GM21515 (cell line): ENCODE results near the gene TIMM17B.
"Not testable (repeated sequence)": the region's sequence is repeated elsewhere in the genome, so short reads cannot be mapped to it uniquely, and the experiment has no call there.

Experiments
- ATAC-seq: cut with Tn5 transposase; IDR thresholded peaks from one replicate; pipeline ENCODE4 v1.9.1; 2021; ENCODE audit not compliant: unreplicated experiment

The TIMM17B gene

GRCh38 chrX:48897157-48897624, 377 bp downstream of the TIMM17B start:
- peak; percentile 22 for ATAC-seq

DNA sequence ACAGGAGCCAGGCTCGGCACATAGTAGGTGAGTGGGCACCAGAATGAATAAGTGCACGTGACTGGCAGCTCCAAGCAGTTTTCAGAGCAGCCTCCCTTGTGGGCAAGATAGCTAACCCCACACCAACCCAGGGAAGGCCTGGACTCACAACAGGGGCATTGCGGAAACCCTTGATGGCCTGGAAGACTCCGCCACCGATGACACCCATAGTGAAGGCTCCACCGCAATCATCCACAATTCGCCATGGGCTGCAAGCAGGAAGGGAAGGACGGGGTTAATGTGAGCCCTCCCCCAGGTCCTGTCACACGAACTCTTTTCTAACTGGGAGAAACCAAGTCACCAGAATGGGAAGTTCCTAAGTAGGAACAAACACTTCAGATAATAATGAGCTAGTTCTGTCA, 957 bp downstream of the TIMM17B start:
- no peak for ATAC-seq

- ATAC-seq = no peak
Measured at GRCh38 chrX:48894891-48895290, 2.7 kb downstream of the TIMM17B start.

- ATAC-seq = no peak
Measured at GRCh38 chrX:48893556-48894348, 3.8 kb downstream of the TIMM17B start.

GRCh38 chrX:48892896-48893295, 4.7 kb downstream of the TIMM17B start:
- ATAC-seq = no peak

GRCh38 chrX:48891402-48892288, 5.9 kb downstream of the TIMM17B start:
- ATAC-seq = peak; percentile 84

- peak; percentile 40 for ATAC-seq
Measured at GRCh38 chrX:48890934-48891401, 6.6 kb downstream of the TIMM17B start.

- ATAC-seq = no peak
Measured at GRCh38 chrX:48890296-48890925, 7.2 kb downstream of the TIMM17B start.

DNA sequence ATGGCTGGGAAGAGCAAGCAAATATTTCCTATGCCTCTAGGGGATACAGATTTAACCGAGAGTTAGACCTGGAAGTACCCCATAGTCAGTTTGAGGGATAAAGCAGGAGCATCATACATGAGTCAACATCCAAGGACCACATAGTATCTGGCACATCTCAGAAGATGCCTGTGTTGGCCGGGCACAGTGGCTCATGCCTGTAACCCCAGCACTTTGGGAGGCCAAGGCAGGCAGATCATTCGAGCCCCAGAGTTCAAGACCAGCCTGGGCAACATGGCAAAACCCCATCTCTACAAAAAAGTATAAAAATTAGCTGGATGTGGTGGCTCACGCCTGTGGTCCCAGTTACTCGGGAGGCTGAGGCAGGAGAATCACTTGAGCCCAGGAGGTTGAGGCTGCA, 11.0 kb downstream of the TIMM17B start:
- ATAC-seq = not testable (repeated sequence)

- no peak for ATAC-seq
Measured at GRCh38 chrX:48883729-48884128, 13.8 kb downstream of the TIMM17B start.

DNA sequence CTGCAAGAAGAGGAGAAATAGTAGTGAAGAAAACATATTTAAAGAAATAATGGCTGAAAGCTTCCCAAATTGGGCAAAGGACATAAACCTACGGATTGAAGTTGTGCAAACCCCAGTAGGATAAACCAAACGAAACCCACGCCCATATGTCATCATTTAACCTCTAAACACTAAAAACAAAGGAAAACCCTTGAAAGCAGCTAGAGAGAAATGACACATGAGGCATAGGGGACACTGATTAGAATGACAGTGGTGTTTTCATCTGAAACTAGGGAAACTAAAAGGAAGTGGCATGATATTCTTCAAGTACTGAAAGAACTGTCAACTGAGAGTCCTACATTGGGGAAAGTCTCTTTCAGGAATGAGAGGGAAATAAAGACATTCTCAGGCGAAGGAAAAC, 20.6 kb downstream of the TIMM17B start:
- ATAC-seq = not testable (repeated sequence)

DNA sequence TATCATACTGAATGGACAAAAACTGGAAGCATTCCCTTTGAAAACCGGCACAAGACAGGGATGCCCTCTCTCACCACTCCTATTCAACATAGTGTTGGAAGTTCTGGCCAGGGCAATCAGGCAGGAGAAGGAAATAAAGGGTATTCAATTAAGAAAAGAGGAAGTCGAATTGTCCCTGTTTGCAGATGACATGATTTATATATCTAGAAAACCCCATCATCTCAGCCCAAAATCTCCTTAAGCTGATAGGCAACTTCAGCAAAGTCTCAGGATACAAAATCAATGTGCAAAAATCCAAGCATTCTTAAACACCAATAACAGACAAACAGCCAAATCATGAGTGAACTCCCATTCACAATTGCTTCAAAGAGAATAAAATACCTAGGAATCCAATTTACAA, 25.6 kb downstream of the TIMM17B start:
- not testable (repeated sequence) for ATAC-seq

DNA sequence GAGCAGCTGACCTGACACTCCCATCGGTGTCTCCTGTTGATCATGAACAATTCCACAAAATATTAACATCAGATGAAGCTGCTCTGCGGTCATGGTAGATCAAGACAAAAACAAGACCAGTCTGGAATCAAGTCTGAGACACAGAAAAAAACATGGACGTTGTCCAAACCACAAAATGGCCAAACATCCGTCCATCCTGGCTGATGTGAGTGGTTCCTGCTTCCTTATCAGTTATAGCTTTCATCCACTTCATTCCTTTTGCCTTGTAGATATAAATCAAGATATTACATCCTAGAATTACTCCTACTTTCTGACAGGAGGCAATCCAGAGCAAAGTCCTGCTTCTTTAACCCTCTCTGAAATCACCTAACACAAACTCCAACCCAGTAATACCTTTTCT, 33.4 kb downstream of the TIMM17B start:
- no peak for ATAC-seq

GRCh38 chrX:48854898-48855297, 42.7 kb downstream of the TIMM17B start:
- ATAC-seq = no peak

DNA sequence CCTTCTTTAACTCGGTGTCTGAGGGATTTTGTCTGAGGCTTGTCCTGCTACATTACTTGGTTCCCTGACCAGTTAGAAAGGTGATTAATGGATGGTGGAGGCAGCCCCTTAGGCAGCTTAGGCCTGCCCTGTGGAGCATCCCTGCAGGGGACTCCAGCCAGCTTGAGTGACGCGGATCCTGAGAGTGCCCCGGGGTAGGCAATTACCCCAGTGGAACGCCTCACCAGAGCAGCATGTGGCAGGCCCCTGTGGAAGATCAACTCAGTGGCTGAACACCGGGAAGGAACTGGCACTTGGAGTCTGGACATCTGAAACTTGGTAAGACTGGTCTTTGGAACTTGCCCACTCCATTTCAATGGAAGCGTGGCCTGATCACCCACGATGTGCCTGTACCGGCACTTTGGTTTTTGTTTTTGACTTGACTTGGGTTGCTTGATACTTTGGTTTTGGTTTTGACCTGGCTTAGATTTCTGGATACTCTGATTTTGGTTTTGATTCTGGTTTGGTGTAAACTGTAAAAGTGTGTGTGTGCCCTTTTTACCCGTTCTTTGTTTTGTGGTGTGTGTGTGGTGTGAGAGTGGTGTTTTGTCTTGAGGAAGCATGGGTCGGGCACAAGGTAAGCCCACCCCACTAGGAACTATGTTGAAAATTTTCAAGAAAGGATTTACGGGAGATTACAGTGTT, 43.3 kb downstream of the TIMM17B start:
- not testable (repeated sequence) for ATAC-seq

DNA sequence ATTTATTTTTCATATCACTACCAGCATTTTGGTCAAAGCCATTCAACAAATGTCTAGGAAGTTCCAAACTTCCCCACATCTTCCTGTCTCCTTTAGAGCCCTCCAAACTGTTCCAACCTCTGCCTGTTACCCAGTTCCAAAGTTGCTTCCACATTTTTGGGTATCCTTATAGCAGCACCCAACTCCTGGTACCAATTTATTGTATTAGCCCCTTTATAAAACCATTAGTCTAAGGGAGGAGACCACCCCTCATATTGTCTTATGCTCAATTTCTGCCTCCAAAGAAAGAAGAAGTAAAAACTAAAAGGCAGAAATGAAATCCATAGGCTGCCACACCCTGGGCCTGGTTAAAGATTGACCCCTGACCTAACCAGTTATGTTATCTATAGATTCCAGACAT, 44.1 kb downstream of the TIMM17B start:
- ATAC-seq = not testable (repeated sequence)

DNA sequence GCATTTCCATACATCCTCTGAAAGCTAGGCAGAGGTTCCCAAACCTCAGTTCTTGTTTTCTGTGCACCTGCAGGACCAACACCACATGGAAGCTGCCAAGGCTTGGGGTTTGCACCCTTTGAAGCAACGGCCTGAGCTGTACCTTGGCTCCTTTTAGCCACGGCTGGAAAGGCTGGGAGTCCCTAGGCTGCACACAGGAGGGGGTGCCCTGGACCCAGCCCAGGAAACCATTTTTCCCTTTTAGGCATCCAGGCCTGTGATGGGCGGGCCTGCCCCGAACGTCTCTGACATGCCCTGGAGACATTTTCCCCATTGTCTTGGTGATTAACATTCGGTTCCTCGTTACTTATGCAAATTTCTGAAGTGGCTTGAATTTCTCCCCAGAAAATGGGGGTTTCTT, 44.7 kb downstream of the TIMM17B start:
- no peak for ATAC-seq

- no peak for ATAC-seq
Measured at GRCh38 chrX:48848847-48849246, 48.7 kb downstream of the TIMM17B start.
